Renal pelvis (tissue), 3 donors: Measurements from ENCODE around the gene RPL18. TPM values are rescaled to one million over a fixed set of nuclear protein-coding genes. Genes with fewer than 3 reads are reported as not detected.

Experiments used
- polyA plus RNA-seq, 3 donors: library from polyadenylated mRNA; unstranded; fragments of 120-200 nt; gene quantifications; one replicate each; pipeline ENCODE4 v1.2.1, GENCODE V29; 2013; ENCODE audit not compliant: insufficient read length in 3 of 3

RPL18 gene
- polyA plus RNA-seq, 3 donors = 1,186 to 1,447 (median 1,300) TPM

Other genes starting within 250 kb of the RPL18 start
- gene KDELR1, start 227.6 kb downstream of the RPL18 start, polyA plus RNA-seq = 100 to 1,000 TPM; 230 to 248 (median 245) TPM
- gene GRIN2D, start 225.5 kb downstream of the RPL18 start, polyA plus RNA-seq = under 1 TPM; 0.52 to 0.83 (median 0.71) TPM
- gene GRWD1, start 173.2 kb downstream of the RPL18 start, polyA plus RNA-seq = 10 to 100 TPM; 29.1 to 31.9 (median 31.6) TPM
- 1 to 10 TPM in 2 of 3 donors, under 1 TPM in 1; 0.61 to 1.0 (median 1.0) TPM for gene KCNJ14, start 163.6 kb downstream of the RPL18 start, polyA plus RNA-seq
- 100 to 1,000 TPM in 2 of 3 donors, 10 to 100 TPM in 1; 88.1 to 115 (median 110) TPM for gene CYTH2, start 149.8 kb downstream of the RPL18 start, polyA plus RNA-seq
- 1 to 10 TPM; 3.5 to 3.7 (median 3.7) TPM for gene LMTK3, start 107.3 kb downstream of the RPL18 start, polyA plus RNA-seq
- gene SULT2B1, start 67.0 kb downstream of the RPL18 start, polyA plus RNA-seq = under 1 TPM; 0.43 to 0.81 (median 0.43) TPM
- under 1 TPM in 2 of 3 donors, not detected in 1; 0.23 to 0.24 TPM for gene SPACA4, start 12.4 kb downstream of the RPL18 start, polyA plus RNA-seq
- gene FAM83E, start 4.1 kb downstream of the RPL18 start, polyA plus RNA-seq = 1 to 10 TPM; 1.9 to 2.0 (median 1.9) TPM
- 10 to 100 TPM; 30.2 to 35.2 (median 33.2) TPM for gene SPHK2, start 328 bp upstream of the RPL18 start, polyA plus RNA-seq
- 10 to 100 TPM; 13.8 to 15.4 (median 14.6) TPM for gene DBP, start 18.2 kb upstream of the RPL18 start, polyA plus RNA-seq
- 10 to 100 TPM; 23.2 to 29.6 (median 29.0) TPM for gene CA11, start 27.0 kb upstream of the RPL18 start, polyA plus RNA-seq
- gene NTN5, start 53.8 kb upstream of the RPL18 start, polyA plus RNA-seq = 1 to 10 TPM in 2 of 3 donors, under 1 TPM in 1; 0.91 to 1.9 (median 1.5) TPM
- gene FUT2, start 76.8 kb upstream of the RPL18 start, polyA plus RNA-seq = 1 to 10 TPM; 2.4 to 5.8 (median 3.3) TPM
- 1 to 10 TPM; 5.7 to 8.0 (median 7.1) TPM for gene MAMSTR, start 100.5 kb upstream of the RPL18 start, polyA plus RNA-seq
- 10 to 100 TPM; 15.7 to 20.8 (median 17.2) TPM for gene RASIP1, start 121.4 kb upstream of the RPL18 start, polyA plus RNA-seq
- gene IZUMO1, start 127.7 kb upstream of the RPL18 start, polyA plus RNA-seq = under 1 TPM; 0.39 to 0.83 (median 0.65) TPM
- gene FUT1, start 133.5 kb upstream of the RPL18 start, polyA plus RNA-seq = 1 to 10 TPM; 3.0 to 4.4 (median 4.2) TPM
- gene FGF21, start 136.3 kb upstream of the RPL18 start, polyA plus RNA-seq = not detected
- gene BCAT2, start 191.9 kb upstream of the RPL18 start, polyA plus RNA-seq = 10 to 100 TPM; 47.7 to 65.3 (median 60.4) TPM
- gene HSD17B14, start 217.3 kb upstream of the RPL18 start, polyA plus RNA-seq = 10 to 100 TPM; 38.3 to 44.8 (median 43.3) TPM
- gene PLEKHA4, start 249.4 kb upstream of the RPL18 start, polyA plus RNA-seq = 10 to 100 TPM; 25.2 to 29.4 (median 25.7) TPM